Measurements from ENCODE around the gene TSPAN31. TPM values are rescaled to one million over a fixed set of nuclear protein-coding genes. Genes with fewer than 3 reads are reported as not detected.

TSPAN31 gene
- total and polyA plus RNA-seq, 10 donors, result 16.9 to 93.1 (median 29.0) TPM

DNA sequence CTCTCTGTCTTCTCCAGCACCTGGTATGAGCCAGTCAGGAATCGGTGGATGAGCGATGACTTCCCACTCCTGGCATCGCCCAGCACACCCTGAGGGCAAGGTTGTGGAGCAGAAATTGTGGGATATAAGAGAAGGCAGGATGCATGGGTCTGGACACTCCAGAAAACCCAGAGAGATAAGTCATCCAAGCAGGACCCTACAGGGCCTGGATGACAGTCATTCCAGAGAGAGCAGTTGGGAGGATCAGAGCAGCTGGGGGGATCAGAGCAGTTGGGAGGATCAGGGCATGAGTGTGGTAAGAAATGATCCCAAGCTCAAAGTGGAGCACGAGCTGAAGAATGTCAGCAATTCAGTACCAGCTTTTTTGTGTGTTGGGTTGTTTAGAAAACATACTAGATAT lies 10.2 kb upstream of the TSPAN31 start:
- 81 to 91% (median 90%) methylated on average over 4 of the region's 4 CpGs for WGBS, 5 donors
- TF ChIP-seq POLR2A (IDR thresholded peaks at IDR 0.05) (no peak), CTCF (IDR thresholded peaks at IDR 0.05 in 8 of 11, conservative IDR thresholded peaks at IDR 0.05 in 3 of 11) (no peak), POLR2AphosphoS5 (IDR thresholded peaks at IDR 0.05) (no peak)
- no peak for DNase-seq

DNA sequence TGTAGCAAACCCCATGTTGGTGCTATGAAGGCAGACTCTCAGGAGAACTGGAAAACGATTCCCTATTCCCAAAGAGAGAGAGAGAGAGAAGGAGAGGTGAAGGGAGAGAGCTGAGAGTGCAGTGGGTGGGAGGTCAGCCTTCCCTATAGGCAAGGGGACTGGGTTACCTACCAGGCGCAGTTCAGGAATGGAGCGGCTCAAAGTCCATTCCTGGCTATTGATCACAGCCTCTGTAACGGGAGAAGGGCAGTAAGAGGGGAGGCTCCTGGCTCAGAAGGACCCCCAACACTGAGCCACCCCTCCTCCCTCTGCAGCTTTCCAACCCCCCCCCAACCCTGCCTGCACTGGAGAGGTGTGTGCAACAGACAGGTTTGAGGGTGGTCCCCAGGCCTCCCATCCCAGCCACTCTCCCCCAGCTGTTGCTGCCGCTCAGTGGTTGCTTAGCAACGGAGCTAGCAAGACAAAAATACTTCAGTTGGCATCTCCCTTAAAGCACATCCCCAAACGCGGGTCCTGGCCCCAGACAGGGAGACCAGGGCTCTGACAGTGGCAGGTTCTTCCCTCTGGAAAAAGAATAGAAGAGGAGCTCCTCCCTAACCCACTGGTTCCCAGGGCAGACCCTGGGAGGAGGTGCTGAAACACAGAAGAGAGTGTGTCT lies 9.5 kb upstream of the TSPAN31 start:
- Histone ChIP-seq H3K27me3 (replicated peaks in 1 of 7) (peaks cover 0 to 65% (median 22%) of the 10 kb centered on the region in 7 donors), H3K4me1 (peaks cover 5 to 53% (median 40%) of the 10 kb centered on the region in 6 donors), H3K9me3 (no peaks in the 10 kb centered on the region), H3K36me3 (peaks cover 0 to 99% (median 54%) of the 10 kb centered on the region in 6 donors), H3K4me3 (peak overlapping the region in 1 of 8 donors; percentile 32), H3K27ac (no peak overlapping the region)
- DNase-seq, result no peak
- intact Hi-C loops (cut with DNase I; ENCODE audit: low total_unique reads), result no loop called here
- WGBS, 5 donors, result 60 to 78% (median 70%) methylated on average over 8 of the region's 8 CpGs
- TF ChIP-seq CTCF (IDR thresholded peaks at IDR 0.05 in 8 of 11, conservative IDR thresholded peaks at IDR 0.05 in 3 of 11) (no peak), POLR2AphosphoS5 (IDR thresholded peaks at IDR 0.05) (no peak), POLR2A (IDR thresholded peaks at IDR 0.05) (no peak)

More for the DNA sequence above, 10.2 kb upstream of the TSPAN31 start:
- intact Hi-C loops (cut with DNase I; ENCODE audit: low total_unique reads), result no loop called here
- Histone ChIP-seq H3K4me1 (peaks cover 3 to 46% (median 33%) of the 10 kb centered on the region in 6 donors), H3K27ac (no peak overlapping the region), H3K27me3 (replicated peaks in 1 of 7) (peaks cover 0 to 59% (median 22%) of the 10 kb centered on the region in 7 donors), H3K4me3 (no peak overlapping the region), H3K9me3 (no peaks in the 10 kb centered on the region), H3K36me3 (peaks cover 0 to 100% (median 60%) of the 10 kb centered on the region in 6 donors)

GRCh38 chr12:57735952-57736740 lies 8.7 kb upstream of the TSPAN31 start:
- intact Hi-C loops (cut with DNase I; ENCODE audit: low total_unique reads), result no loop called here
- peaks cover 0 to 65% (median 22%) of the 10 kb centered on the region in 7 donors for H3K27me3 ChIP-seq (replicated peaks in 1 of 7)
- WGBS, 5 donors, result 50 to 72% (median 67%) methylated on average over 45 to 49 of the region's 49 CpGs
- peaks cover 13 to 62% (median 49%) of the 10 kb centered on the region in 6 donors for H3K4me1 ChIP-seq
- peak; percentile 58 for DNase-seq
- peak overlapping the region in 1 of 8 donors; percentile 32 for H3K4me3 ChIP-seq
- peaks cover 0 to 91% (median 46%) of the 10 kb centered on the region in 6 donors for H3K36me3 ChIP-seq
- TF ChIP-seq POLR2A (IDR thresholded peaks at IDR 0.05), result no peak
- peak in 1 of 3 donors; percentile 41 for TF ChIP-seq POLR2AphosphoS5 (IDR thresholded peaks at IDR 0.05)
- no peak for TF ChIP-seq CTCF (IDR thresholded peaks at IDR 0.05 in 8 of 11, conservative IDR thresholded peaks at IDR 0.05 in 3 of 11)
- H3K27ac ChIP-seq, result no peak overlapping the region
- H3K9me3 ChIP-seq, result no peaks in the 10 kb centered on the region

Measured in spleen (tissue), 11 donors.